GM19238 (cell line): ENCODE data around the gene RIPPLY1.
"Not testable (repeated sequence)": the region's sequence is repeated elsewhere in the genome, so short reads cannot be mapped to it uniquely, and the experiment has no call there.

ENCODE experiments used
- DNase-seq: peaks from one replicate; pipeline ENCODE4 v3.0.0; 2011; ENCODE audit warnings: low spot score; ENCODE audit not compliant: insufficient read length

The RIPPLY1 gene

DNA sequence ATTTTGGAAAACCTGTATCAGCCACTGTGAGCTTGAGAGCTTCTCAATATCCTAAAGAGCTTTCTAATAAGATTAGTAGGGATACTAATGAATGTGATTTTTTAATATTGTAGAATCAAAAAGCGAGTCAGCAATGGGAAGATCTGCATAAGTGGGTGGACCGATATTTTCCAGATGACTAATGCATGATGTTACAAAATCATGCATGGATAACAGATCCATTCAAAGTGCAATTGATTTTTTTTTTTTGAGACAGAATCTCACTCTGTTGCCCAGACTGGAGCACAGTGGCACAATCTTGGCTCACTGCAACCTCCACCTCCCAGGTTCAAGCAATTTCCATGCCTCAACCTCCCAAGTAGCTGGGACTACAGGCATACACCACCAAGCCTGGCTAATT lies 9.7 kb upstream of the RIPPLY1 start:
- no peak for DNase-seq

DNA sequence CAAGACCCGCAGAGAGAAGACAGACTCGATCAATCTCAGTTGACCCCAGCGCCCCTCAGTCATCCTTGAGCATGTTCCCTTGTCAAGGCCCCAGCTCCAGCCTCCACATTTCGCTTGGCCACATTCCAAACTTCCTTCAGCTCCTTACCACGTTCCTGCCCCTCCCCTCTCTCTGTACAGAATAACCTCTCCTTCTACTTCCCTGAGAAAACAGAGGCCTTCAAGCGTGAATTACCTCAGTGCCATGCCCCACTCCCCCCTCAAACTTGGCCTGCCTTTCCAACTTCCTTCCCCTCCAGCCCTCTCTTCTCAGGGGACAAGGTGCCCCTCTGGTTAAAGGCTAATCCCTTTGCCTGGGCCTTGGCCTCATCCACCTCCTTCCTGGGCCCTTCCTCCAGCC lies 3.2 kb upstream of the RIPPLY1 start:
- no peak for DNase-seq

DNA sequence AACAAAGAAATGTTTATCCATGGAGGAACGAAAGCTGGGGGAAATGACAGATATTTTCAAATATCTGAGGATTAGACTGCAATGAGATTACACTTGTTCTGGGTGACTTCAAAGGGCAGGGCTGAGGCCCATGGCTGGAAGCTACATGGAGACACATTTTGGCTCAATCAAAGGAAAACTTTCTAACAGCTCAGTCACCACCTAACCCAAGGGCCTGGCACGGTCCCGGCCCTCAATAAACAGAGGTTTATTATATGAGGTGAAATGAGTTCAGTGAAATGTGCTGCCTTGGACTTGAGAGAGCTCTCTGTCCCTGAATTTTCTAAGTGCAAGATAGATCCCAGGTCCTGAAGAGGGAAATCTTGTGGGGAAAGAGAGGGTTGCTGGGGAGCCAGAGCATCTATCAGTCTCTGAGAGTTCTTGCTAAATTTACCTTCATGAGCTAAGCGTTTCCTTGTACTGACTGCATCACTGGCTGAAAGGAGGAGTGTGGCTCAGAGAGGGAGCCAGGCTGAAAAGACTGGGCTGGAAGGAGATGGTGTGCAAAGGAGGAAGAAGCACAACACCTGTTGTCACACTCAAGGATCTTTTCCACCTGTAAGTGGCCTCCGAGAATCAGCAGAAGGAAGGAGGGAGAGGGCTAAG lies 2.0 kb upstream of the RIPPLY1 start:
- no peak for DNase-seq

DNA sequence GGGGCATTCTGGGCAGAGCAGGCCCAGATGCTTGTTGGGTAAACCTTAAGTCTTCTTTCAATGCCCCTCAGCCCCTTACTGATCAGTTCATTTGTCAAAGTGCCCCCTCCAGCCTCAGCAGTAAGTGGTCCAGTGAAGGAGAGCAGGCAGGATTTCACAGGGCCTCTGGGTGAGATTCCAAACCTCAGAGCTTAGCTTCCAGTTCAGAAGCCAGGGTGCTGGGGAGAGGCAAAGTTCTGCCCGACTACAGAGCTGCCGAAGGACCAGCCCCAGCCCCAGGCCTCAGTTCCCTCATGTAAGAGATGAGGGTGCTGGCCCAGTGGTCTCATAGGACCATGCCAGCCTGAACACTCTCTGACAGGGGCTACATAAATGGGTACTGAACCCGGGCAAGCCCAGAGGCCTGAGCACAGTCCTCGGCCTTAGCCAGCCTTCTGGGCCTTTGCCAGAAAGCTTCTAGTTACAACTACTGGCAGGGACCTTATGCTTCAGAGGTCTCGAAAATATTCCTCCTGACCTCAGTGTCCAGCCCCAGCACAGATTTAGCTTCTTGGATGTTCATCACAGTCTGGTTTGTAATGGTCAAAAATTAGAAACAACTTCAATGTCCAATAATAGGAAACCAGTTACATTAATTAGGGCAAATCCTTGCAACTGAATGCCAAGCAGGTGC lies 851 bp upstream of the RIPPLY1 start:
- DNase-seq, result no peak

DNA sequence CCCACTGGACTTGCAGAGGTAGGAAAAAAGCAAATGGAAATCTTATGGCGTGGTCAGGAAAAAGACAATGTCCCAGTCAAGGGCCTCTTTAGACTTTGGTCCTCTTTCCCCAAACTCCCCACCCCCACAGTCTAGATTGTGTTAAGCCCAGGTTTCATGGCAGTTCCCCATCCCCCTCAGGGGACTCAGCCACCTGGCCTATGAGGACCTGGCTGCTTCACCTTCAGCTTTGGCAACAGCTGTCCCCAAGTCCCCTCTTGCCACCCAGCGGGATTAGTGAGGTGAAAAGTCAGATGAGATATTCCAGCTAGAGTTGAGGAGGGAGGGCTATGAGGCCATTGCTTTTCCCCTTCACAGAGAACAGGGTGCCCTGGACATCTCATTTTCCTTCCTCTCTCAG lies 457 bp downstream of the RIPPLY1 start:
- DNase-seq, result no peak

DNA sequence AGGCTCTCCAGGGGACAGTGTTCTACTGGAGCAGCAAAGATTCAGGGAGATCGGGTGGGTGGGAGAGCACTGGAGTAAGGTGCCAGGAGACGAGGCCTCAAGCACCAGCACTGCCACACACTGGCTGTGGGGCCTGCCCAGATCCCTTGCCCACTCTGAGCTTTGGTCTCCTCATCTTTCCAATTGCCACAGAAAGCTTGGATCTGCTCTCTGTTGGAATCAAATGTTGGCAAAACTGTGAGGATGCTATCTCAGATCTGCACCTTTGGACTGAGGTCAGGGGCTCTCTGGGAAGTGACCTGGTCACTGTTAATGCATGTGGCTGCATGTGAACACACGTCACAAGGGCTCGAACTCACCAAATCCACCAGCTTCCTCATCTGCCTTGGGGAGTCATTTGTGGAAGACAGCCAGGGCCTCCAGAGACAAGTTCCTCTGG lies 1.3 kb downstream of the RIPPLY1 start:
- no peak for DNase-seq

DNA sequence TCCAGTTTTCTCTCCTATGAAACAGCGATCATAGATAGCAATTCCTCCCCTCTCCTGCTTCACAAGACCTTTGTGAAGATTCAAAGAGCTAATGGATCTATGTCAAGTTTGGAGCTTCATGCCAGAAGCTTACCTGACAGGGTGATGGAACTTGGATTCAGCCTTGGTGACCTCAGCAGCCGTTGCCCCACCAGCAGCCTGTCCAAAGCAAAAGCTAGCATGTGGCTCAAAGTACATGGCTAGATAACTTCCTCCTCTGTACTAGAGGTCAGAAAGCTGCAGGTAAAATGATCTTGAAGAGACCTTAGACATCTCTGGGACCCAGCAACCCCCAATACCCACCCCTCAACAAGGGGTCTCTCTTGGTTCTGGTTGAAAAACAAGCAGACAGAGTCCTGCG lies 1.8 kb downstream of the RIPPLY1 start:
- no peak for DNase-seq

DNA sequence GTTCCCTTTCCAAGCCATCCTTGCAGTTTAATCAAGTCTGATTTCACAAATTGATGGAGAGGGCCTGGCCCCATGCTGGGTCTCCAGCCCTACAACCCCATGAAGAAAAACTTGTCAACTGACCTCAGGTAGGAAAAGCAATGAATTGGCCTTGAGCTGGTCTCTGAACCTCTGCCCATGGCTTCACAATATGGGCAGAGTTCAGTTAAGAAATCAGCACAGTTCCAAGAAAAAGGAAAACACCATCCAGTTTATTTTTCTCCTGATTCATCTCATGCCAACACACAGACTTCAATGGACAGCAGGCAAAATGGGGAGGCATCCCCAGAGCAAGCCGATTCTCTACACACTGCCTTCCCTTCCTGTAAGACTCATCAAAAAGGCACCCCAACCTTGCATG lies 3.3 kb downstream of the RIPPLY1 start:
- DNase-seq, result no peak

DNA sequence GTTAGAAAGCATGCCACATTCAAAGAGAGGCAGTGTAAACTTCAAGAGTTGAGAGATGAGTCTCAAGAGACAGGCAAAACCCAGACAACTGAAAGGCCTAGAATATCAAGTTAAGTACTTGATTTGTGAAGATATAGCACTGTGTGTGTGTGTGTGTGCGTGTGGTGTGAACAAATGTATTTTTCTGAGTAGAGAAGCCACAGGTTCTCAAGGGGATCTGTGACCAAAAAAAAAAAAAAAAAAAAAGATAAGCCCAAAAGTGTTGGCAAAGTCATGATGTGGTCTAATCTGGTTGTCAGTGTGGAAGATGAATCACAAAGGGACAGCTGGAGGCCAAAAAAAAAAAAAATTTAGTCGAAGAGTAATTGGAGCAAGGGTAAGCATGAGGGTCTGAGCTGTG lies 3.9 kb downstream of the RIPPLY1 start:
- no peak for DNase-seq

DNA sequence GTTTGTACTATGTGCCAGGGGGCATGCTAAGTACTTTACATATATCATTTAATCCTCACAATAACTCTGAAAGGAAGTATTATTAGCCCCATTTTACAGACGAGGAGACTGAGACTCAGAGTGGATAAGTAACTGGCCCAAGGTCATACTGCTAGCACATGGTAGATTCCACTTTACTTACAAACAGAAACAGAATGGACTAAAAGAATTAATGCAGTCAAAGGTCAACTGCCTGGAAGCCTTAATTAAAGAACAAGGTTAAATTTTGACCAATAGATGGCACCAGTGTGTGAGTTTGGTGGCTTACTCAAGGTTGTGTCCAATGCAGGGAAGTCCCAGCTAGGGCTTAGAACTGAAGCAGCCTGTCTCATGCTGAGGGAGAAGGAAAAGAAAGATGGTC lies 4.7 kb downstream of the RIPPLY1 start:
- DNase-seq, result no peak

DNA sequence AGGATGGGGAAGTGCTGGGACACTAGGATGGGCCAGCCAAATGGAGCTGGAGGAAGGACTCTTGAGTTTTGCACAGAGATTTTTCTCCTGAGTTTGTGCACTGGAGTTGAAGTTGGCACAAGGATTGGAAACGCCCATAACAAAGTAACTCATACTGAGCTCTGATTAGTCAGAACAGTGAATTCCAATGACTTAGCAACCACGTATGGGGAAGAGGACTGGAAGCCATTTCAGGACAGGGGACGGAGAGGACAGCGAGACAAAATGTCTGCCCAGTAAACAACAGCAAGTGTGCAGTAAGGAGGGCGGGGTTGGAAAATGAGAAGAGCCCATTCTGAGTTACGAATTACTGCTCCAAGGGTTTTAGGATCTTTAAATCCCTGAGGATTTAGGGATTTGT lies 5.9 kb downstream of the RIPPLY1 start:
- DNase-seq, result no peak

DNA sequence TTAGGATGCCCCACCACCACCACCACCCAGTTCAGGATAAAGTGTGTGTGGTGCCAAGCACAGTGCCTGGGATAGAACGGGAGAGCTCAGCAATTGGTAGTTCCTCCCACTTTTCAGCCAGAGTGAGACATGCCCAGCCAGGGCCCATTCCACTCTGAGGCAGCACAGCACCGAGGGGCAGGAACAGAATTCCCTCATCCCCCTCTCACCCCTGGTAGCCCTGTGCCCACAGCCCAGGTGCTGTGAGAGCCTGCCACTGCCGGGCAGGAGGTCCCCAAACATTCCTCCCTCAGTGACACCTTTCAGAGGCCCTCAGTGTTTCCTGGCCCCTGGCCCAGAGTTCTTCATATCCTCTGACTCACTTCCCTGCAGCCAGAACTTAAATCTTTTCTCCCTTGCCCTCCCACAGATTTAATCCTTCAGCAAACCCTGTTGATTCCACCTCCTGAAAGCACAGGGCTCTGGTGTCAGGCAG lies 8.1 kb downstream of the RIPPLY1 start:
- no peak for DNase-seq

DNA sequence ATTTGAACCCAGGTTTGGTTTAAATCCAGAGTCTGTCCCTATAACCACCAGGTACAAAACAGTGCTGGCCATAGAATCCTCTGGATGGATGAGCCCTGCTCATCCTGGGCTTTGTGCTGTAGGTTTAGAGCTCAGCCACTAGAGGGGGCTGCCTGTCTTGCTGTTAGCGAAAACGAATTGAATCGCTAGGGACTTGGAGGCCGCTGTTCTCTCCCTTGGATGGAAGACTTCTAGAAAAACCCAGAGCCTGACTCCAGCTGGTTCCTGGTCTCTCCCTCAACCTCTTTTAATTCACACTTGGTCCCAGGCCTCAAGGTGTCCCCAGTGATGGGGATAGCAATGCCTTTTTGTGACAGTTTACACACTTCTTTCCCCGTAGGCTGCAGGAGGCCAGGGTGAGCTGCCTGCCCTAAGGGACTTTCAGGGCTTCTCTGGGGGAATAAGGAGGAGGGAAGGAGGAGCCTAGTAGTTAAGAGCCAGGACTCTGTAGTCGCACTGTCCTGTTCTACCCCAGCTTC lies 8.7 kb downstream of the RIPPLY1 start:
- no peak for DNase-seq

DNA sequence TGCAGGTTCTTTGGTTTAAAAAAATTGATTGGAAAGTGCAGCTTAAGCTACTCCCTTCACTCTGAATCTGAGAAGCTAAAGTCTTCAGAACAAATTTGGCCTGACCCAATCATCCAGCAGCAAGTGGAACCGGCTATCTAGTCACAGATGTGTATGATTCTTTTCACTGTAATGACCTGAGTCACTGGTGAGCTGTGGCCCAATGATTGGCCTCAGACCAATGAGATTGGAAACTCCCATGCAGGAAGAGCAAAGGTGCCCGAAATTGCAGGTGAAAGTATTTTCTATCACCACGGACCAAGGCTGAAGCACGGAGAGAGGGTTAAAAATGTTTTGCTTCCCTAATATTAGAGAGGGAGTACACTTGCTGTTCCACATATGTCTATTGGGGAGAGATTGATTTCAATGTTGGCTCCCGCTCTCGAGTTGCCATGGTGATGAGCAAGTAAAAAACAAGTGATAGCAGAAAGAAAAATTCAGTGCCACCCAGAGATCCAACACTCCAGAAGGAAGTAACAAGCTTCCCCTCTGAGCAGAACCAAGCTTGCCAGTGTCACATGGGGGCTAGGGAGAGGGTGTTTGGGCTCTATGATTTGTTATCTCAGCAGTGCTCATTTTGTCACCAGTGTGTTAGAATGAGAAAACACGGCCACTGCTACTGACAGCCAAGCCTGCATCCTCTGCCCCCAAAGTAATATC lies 11.2 kb downstream of the RIPPLY1 start:
- DNase-seq, result no peak

DNA sequence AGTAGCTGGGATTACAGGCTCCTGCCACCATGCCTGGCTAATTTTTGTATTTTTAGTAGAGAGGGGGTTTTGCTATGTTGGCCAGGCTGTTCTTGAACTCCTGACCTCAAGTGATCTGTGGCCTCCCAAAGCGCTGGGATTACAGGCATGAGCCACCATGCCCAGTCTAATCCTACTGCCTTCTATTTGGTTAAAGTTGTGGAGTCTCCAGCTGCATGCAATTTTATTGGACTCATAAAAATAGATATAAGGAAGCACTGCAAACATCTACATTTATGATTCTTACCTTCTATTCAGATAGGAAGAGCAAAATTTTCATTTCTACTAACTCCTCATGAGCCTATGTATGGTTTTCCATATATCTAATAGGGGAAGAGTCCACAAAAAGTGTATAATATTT lies 13.7 kb downstream of the RIPPLY1 start:
- DNase-seq, result no peak

DNA sequence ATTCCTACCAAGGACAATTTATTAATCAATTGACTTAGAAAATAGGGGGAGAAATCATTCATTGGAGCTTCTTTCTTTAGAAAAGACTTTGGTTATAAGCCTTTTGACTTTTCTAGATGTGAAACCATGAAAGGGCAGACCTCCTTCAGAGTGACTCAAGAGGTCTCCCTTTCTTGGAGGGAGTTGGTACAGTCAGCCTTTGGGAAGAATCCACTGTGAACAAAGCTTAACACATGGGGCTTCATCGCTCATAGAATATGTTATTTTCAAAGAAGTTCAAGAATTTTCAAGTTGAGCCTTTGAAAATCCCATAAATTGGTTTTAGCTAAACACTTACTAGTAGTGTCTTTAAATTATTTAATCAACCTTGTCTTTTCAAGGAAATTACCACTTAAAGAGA lies 28.0 kb downstream of the RIPPLY1 start:
- DNase-seq, result no peak

DNA sequence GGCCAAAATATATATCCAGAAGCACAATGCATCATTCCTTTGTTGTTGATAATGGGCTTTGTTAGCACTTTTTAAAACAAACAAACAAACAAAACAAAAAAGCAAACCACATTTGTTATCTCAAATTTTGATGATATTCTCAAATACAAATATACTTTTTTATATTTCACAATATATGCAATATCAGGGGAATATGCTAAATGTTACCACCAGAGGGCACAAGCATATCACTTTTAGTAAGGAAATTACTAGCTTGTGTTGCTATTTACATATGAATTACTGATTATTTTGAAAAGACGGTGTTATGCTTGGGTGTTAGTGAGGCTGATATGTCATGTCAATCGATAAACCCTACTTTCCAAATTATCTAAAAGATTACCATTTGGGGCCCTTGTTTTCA lies 29.1 kb downstream of the RIPPLY1 start:
- DNase-seq, result no peak

DNA sequence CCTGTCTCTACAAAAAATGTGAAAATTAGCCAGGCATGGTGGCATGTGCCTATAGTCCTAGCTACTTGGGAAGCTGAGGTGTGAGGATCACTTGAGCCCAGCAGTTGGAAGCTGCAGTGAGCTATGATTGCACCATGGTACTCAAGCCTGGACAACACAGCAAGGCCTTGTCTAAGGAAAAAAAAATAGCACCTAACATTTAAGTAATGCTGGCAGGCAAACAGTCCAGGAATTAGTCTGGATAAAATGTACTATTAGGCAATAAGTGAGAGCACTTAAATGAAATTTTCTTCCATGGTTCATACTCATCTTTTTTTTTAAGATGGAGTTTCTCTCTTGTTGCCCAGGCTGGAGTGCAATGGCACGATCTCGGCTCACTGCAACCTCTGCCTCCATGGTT lies 30.3 kb downstream of the RIPPLY1 start:
- not testable (repeated sequence) for DNase-seq

DNA sequence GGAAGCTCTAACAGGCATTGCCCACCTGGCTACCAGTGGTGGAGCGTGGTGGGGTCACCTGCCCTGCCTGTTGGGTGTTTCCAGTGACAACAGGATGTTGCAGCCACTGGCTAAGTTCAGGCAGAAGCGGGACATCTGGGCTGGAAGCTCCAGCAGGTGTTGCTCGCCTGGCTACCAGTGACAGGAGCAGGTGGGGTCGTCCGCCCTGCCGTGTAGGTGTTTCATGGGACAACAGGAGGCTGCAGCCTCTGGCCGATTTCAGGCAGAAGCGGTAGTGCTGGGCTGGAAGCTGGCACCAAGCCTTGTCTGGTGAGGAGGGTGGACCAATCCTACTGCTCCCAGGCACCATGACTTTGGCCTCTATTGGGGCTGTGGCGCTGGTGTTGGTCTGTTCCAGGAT lies 39.4 kb downstream of the RIPPLY1 start:
- no peak for DNase-seq

DNA sequence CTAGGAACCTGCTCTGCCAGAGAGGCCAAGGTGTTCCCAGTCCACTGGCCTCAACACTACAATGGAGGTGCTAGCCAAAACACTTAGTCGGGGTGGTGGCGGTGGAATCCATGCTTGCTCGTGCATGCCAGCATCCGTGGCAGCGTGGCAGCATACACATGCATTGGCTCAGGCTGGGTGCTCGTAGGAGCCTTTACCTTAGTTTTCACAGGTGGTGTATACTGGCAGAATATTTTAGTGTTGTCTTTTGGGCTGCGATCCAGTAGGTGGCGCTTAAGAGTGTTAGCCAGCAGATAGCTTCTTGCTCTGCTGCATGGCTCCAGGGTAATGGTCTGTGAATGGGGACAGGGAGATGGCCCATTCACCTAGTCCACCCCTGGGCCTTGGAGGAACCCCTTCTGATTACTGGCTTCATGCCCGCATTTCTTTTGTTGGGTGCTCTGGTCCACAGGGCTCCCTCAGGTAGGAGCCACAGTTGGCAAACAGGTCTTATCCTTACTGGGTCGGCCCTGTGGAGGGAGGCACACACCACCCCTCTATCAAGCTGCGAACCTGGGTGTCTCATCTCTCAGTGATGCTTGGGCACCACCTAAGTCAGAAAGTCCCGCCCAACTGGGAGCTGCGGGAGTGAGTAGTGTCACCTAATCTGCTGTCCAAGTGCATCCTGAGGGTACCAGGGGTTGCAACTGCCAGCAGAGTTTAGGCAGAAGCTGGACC lies 40.0 kb downstream of the RIPPLY1 start:
- DNase-seq, result no peak
